Choroid plexus epithelial cell (primary cell): ENCODE measurements around the gene CDC16.

Experiments
- DNase-seq: peaks from one replicate; pipeline ENCODE4 v3.0.0-alpha.2; 2010; ENCODE audit warnings: low read depth
- H3K4me3 ChIP-seq: 2 replicates; pipeline ENCODE4 v1.5.1; 2011; ENCODE audit warnings: low read depth, mild to moderate bottlenecking, control low read depth, low read length, moderate library complexity
- CTCF ChIP-seq: conservative IDR thresholded peaks from 2 replicates; pipeline ENCODE4 v1.5.1; 2011; ENCODE audit warnings: low read depth, mild to moderate bottlenecking, control low read depth, inconsistent platforms, low read length, moderate library complexity

The CDC16 gene

GRCh38 chr13:114269281-114269770 lies 34.6 kb downstream of the CDC16 start:
- no peak overlapping the region for H3K4me3 ChIP-seq
- DNase-seq, result no peak
- no peak for TF ChIP-seq CTCF

GRCh38 chr13:114272977-114273376 lies 38.3 kb downstream of the CDC16 start:
- TF ChIP-seq CTCF, result no peak
- DNase-seq, result no peak
- H3K4me3 ChIP-seq, result no peak overlapping the region

- no peak for DNase-seq
- no peak for TF ChIP-seq CTCF
- no peak overlapping the region for H3K4me3 ChIP-seq
Measured at GRCh38 chr13:114275304-114275703, 40.6 kb downstream of the CDC16 start.

- H3K4me3 ChIP-seq, result no peak overlapping the region
- no peak for DNase-seq
- TF ChIP-seq CTCF, result no peak
Measured at GRCh38 chr13:114279146-114279545, 44.4 kb downstream of the CDC16 start.

- DNase-seq, result no peak
- TF ChIP-seq CTCF, result no peak
- no peak overlapping the region for H3K4me3 ChIP-seq
Measured at GRCh38 chr13:114279758-114280355, 45.2 kb downstream of the CDC16 start.

- peak within 1 kb of the TSS; percentile 84 for H3K4me3 ChIP-seq
- peak; percentile 96 for DNase-seq
- no peak for TF ChIP-seq CTCF
Measured at GRCh38 chr13:114281351-114282040, 46.8 kb downstream of the CDC16 start, which contains the start of gene UPF3A. Gene UPF3A (plus strand): TSS chr13:114281601. CDS start chr13:114281640, 39 bp downstream.
